NT2/D1 (cell line): ENCODE data around the gene ALX1.

ENCODE experiments used
- SUZ12 ChIP-seq: IDR thresholded peaks from 2 replicates; pipeline ENCODE4 v1.6.1; 2011; ENCODE audit not compliant: insufficient read length, insufficient read depth; ENCODE audit errors: extremely low read depth
- YY1 ChIP-seq: IDR thresholded peaks from 2 replicates; pipeline ENCODE4 v1.6.1; 2011; ENCODE audit not compliant: insufficient read length, insufficient read depth
- ZNF274 ChIP-seq: IDR thresholded peaks from 2 replicates; pipeline ENCODE4 v1.6.1; 2011; ENCODE audit warnings: mild to moderate bottlenecking, low read depth, low read length

DNA sequence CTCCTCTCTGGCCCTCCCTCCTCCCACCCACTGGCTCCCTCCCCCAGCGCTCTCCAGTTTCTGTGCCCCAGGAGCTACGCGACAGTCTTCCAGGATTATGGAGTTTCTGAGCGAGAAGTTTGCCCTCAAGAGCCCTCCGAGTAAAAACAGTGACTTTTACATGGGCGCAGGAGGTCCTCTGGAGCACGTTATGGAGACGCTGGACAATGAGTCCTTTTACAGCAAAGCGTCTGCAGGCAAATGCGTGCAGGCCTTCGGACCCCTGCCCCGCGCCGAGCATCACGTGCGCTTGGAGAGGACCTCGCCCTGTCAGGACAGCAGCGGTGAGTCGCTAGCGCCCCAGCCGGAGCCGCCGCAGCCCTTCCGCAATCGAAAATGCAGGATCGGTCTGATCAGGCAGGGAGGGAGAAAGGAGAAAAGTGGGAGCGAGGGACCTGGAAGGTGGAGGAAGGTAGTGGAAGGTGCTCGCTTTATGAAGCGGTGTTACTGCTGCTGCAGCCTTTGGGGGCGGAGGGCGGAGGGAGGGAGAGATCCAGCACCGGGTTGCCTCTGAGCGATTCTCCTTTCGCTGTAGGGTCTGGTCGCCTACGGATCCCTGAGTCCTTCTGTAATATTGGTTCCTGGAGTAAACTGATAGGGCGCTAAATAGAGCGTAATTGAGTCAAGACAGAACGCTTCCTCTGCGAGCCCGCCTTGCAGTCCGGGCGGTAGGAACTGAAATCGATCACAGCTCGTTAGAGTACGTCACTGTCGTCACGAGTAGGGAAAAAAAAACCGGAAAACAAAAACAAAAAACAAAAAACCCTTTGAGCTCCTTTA is at the start of gene ALX1:
- TF ChIP-seq SUZ12: no peak
- TF ChIP-seq YY1: no peak
- TF ChIP-seq ZNF274: no peak
